ENCODE measurements around the gene SNAP47. TPM values are rescaled to one million over a fixed set of nuclear protein-coding genes. Genes with fewer than 3 reads are reported as not detected.

The SNAP47 gene
- total and polyA plus RNA-seq, 2 experiments from 2014 or later, result 42.6 to 49.6 TPM

GRCh38 chr1:227797144-227797543, 61.9 kb downstream of the SNAP47 start:
- H3K27me3 ChIP-seq, result no peaks in the 10 kb centered on the region
- 81% methylated on average over 3 of the region's 3 CpGs for WGBS (ENCODE audit: low lambda C conversion rate, missing lambda C conversion rate)
- no peaks in the 10 kb centered on the region for H4K20me1 ChIP-seq (ENCODE audit: insufficient read depth, poor library complexity, severe bottlenecking)
- H3K9me3 ChIP-seq (ENCODE audit: low read depth), result no peaks in the 10 kb centered on the region
- no peak for DNase-seq (ENCODE audit: low spot score)
- H3K4me3 ChIP-seq, result no peak overlapping the region
- H3K36me3 ChIP-seq (replicated peaks; ENCODE audit: insufficient read depth, low read depth), result no peaks in the 10 kb centered on the region
- no peak overlapping the region for H3K27ac ChIP-seq
- TF ChIP-seq EZH2 (IDR thresholded peaks at IDR 0.05; ENCODE audit: borderline replicate concordance) (no peak), CTCF (IDR thresholded peaks at IDR 0.05; ENCODE audit: poor library complexity) (no peak), EZH2phosphoT487 (IDR thresholded peaks at IDR 0.05; ENCODE audit: low read depth, severe bottlenecking, unreplicated experiment) (no peak)
- peaks cover 18% of the 10 kb centered on the region for H3K4me1 ChIP-seq (ENCODE audit: insufficient read depth)
- H3K4me2 ChIP-seq, result no peak overlapping the region
- no peak overlapping the region for H2AFZ ChIP-seq
- H3K9me2 ChIP-seq (replicated peaks; ENCODE audit: insufficient read depth), result no peaks in the 10 kb centered on the region
- no peaks in the 10 kb centered on the region for H3K79me2 ChIP-seq

DNA sequence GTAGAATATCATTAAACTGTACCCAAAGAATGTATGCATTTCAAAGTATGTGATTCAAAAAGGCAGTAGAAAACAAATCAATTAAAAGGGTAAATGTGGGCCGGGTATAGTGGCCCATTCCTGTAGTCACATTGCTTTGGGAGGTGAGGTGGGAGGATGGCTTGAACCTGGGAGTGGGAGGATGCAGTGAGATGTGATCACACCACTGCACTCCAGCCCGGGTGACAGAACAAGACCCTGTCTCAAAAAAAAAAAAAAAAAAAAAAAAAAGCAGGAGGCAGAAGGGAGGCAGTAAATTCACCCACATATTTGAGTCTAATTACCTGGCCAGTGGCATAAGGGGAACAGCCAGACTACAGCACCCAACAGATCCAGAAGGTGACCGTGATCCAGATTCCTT, 62.4 kb downstream of the SNAP47 start:
- Histone ChIP-seq H3K27me3 (no peaks in the 10 kb centered on the region), H3K27ac (no peak overlapping the region), H3K9me2 (replicated peaks; ENCODE audit: insufficient read depth) (no peaks in the 10 kb centered on the region), H4K20me1 (ENCODE audit: insufficient read depth, poor library complexity, severe bottlenecking) (no peaks in the 10 kb centered on the region), H3K36me3 (replicated peaks; ENCODE audit: insufficient read depth, low read depth) (no peaks in the 10 kb centered on the region), H2AFZ (no peak overlapping the region), H3K4me1 (ENCODE audit: insufficient read depth) (peaks cover 18% of the 10 kb centered on the region), H3K9me3 (ENCODE audit: low read depth) (no peaks in the 10 kb centered on the region), H3K79me2 (no peaks in the 10 kb centered on the region), H3K4me3 (no peak overlapping the region), H3K4me2 (no peak overlapping the region)
- 94% methylated on average over 3 of the region's 3 CpGs for WGBS (ENCODE audit: low lambda C conversion rate, missing lambda C conversion rate)
- no peak for TF ChIP-seq EZH2phosphoT487 (IDR thresholded peaks at IDR 0.05; ENCODE audit: low read depth, severe bottlenecking, unreplicated experiment)
- TF ChIP-seq EZH2 (IDR thresholded peaks at IDR 0.05; ENCODE audit: borderline replicate concordance), result no peak
- no peak for TF ChIP-seq CTCF (IDR thresholded peaks at IDR 0.05; ENCODE audit: poor library complexity)
- DNase-seq (ENCODE audit: low spot score), result no peak

DNA sequence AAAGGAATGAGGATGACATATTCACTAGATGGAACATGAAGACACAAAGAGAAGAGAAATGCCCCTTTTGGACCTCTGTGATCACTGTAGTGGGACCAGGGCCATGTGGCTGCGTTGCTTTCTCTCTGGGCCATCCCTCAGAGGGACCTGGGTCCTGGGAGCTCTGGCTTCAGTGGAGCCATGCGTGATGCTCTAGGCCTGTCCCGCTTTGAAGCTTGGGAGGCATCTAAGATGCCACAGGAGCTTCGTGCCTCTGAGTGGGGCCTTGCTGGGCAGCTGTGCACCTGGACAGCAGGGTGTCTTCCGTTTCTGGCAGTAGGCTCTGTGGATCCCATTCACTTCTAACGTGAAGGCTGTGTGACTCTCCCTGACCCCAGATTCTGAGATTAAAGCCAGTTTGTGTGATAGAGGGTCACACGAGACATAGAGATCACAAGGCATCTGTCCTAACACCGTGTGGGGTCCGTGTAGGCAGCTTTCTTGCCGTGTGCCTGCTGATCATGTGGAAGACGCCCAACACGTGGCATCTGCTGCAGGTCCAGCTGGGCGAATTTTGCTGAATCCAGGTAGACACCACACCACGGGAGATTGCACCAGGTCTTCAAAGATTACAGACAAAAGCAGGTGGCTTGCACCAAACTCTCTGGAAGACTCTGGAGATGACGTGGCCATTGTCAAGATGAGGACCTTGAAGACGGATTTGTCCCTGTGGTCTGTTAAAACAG, 63.0 kb downstream of the SNAP47 start:
- no peak for DNase-seq (ENCODE audit: low spot score)

More for the DNA sequence above, 63.0 kb downstream of the SNAP47 start:
- 87% methylated on average over 16 of the region's 16 CpGs for WGBS (ENCODE audit: low lambda C conversion rate, missing lambda C conversion rate)
- Histone ChIP-seq H3K4me1 (ENCODE audit: insufficient read depth) (peaks cover 17% of the 10 kb centered on the region), H3K9me2 (replicated peaks; ENCODE audit: insufficient read depth) (no peaks in the 10 kb centered on the region), H3K27me3 (peaks cover 2% of the 10 kb centered on the region), H2AFZ (no peak overlapping the region), H3K4me2 (no peak overlapping the region), H3K9me3 (ENCODE audit: low read depth) (no peaks in the 10 kb centered on the region), H3K27ac (no peak overlapping the region), H3K4me3 (no peak overlapping the region), H4K20me1 (ENCODE audit: insufficient read depth, poor library complexity, severe bottlenecking) (no peaks in the 10 kb centered on the region), H3K36me3 (replicated peaks; ENCODE audit: insufficient read depth, low read depth) (no peaks in the 10 kb centered on the region), H3K79me2 (no peaks in the 10 kb centered on the region)
- no peak for TF ChIP-seq CTCF (IDR thresholded peaks at IDR 0.05; ENCODE audit: poor library complexity)
- TF ChIP-seq EZH2phosphoT487 (IDR thresholded peaks at IDR 0.05; ENCODE audit: low read depth, severe bottlenecking, unreplicated experiment), result no peak
- no peak for TF ChIP-seq EZH2 (IDR thresholded peaks at IDR 0.05; ENCODE audit: borderline replicate concordance)

All from hepatocyte (in vitro differentiated cells).